GM12891 (cell line): Measurements from ENCODE around the gene ARAF.

ENCODE experiments used
- POLR2A ChIP-seq: IDR thresholded peaks from 2 replicates; pipeline ENCODE4 v1.6.1; 2011; ENCODE audit warnings: low read depth, low read length, control low read depth
- POLR2AphosphoS5 ChIP-seq: IDR thresholded peaks from 2 replicates; pipeline ENCODE4 v1.6.1; 2011; ENCODE audit warnings: low read depth, low read length, control low read depth
- TAF1 ChIP-seq: IDR thresholded peaks from 2 replicates; pipeline ENCODE4 v1.6.1; 2011; ENCODE audit warnings: low read depth, low read length, control low read depth

- TF ChIP-seq POLR2A (no peak), POLR2AphosphoS5 (no peak), TAF1 (no peak)
Observed at GRCh38 chrX:47518144-47518543, 42.9 kb upstream of the ARAF start.
